DMS114 treated with DMSO at 0.1 percent for 48 hours (cell line): ENCODE results near the gene EPHB2.

Experiments used
- DNase-seq: peaks from one replicate; lab custom pipeline; 2025; ENCODE audit not compliant: unreplicated experiment; lab: John Stamatoyannopoulos, UW

The EPHB2 gene

GRCh38 chr1:22852144-22852655, 141.6 kb downstream of the EPHB2 start:
- no peak for DNase-seq

- DNase-seq: no peak
These were observed 143.1 kb downstream of the EPHB2 start for GRCh38 chr1:22853651-22854185.

GRCh38 chr1:22854688-22855565, 144.3 kb downstream of the EPHB2 start:
- DNase-seq: no peak

- DNase-seq: no peak
These were observed 145.3 kb downstream of the EPHB2 start for GRCh38 chr1:22855668-22856606.

- no peak for DNase-seq
These were observed 147.0 kb downstream of the EPHB2 start for GRCh38 chr1:22857661-22858060.

- DNase-seq: no peak
These were observed 149.8 kb downstream of the EPHB2 start for GRCh38 chr1:22860414-22860800.

- no peak for DNase-seq
These were observed 150.3 kb downstream of the EPHB2 start for GRCh38 chr1:22860883-22861385.

- no peak for DNase-seq
These were observed 151.3 kb downstream of the EPHB2 start for GRCh38 chr1:22861764-22862440.

- no peak for DNase-seq
These were observed 152.1 kb downstream of the EPHB2 start for GRCh38 chr1:22862752-22863151.

GRCh38 chr1:22863766-22864165, 153.1 kb downstream of the EPHB2 start:
- no peak for DNase-seq

GRCh38 chr1:22864886-22865285, 154.2 kb downstream of the EPHB2 start:
- no peak for DNase-seq

- DNase-seq: no peak
These were observed 155.1 kb downstream of the EPHB2 start for GRCh38 chr1:22865736-22866135.

- no peak for DNase-seq
These were observed 156.2 kb downstream of the EPHB2 start for GRCh38 chr1:22866868-22867267.

- no peak for DNase-seq
These were observed 157.7 kb downstream of the EPHB2 start for GRCh38 chr1:22868331-22868730.

GRCh38 chr1:22869325-22869724, 158.7 kb downstream of the EPHB2 start:
- DNase-seq: no peak

GRCh38 chr1:22870201-22870871, 159.7 kb downstream of the EPHB2 start:
- no peak for DNase-seq

- no peak for DNase-seq
These were observed 162.5 kb downstream of the EPHB2 start for GRCh38 chr1:22872981-22873664.

- DNase-seq: no peak
These were observed 164.1 kb downstream of the EPHB2 start for GRCh38 chr1:22874785-22875184.

- DNase-seq: no peak
These were observed 164.6 kb downstream of the EPHB2 start for GRCh38 chr1:22875241-22875640.
